Measurements from ENCODE around the gene DHRS3.
"Not testable (repeated sequence)": the region's sequence is repeated elsewhere in the genome, so short reads cannot be mapped to it uniquely, and the experiment has no call there.

Gene DHRS3

GRCh38 chr1:12544357-12544756 lies 73.7 kb downstream of the DHRS3 start:
- H3K27me3 ChIP-seq (ENCODE audit: control insufficient read depth, insufficient read depth, low read length): peaks cover 64% of the 10 kb centered on the region
- H3K9me3 ChIP-seq (replicated peaks; ENCODE audit: low read length): no peaks in the 10 kb centered on the region
- H3K4me1 ChIP-seq (ENCODE audit: control insufficient read depth, insufficient read depth, low read length): peaks cover 21% of the 10 kb centered on the region
- no peak overlapping the region for H3K4me2 ChIP-seq (ENCODE audit: low read length)
- no peaks in the 10 kb centered on the region for H3K36me3 ChIP-seq (ENCODE audit: insufficient read depth, low read length)
- no peak overlapping the region for H3K4me3 ChIP-seq (ENCODE audit: low read length)
- no peak overlapping the region for H3K9ac ChIP-seq (ENCODE audit: low read depth, low read length)

- Histone ChIP-seq H3K36me3 (ENCODE audit: insufficient read depth, low read length) (no peaks in the 10 kb centered on the region), H3K9me3 (replicated peaks; ENCODE audit: low read length) (no peaks in the 10 kb centered on the region), H3K4me3 (ENCODE audit: low read length) (no peak overlapping the region), H3K27me3 (ENCODE audit: control insufficient read depth, insufficient read depth, low read length) (peaks cover 64% of the 10 kb centered on the region), H3K4me2 (ENCODE audit: low read length) (no peak overlapping the region), H3K4me1 (ENCODE audit: control insufficient read depth, insufficient read depth, low read length) (peaks cover 15% of the 10 kb centered on the region), H3K9ac (ENCODE audit: low read depth, low read length) (no peak overlapping the region)
Observed at GRCh38 chr1:12543740-12544154, 74.3 kb downstream of the DHRS3 start.

- Histone ChIP-seq H3K4me3 (ENCODE audit: low read length) (no peak overlapping the region), H3K4me1 (ENCODE audit: control insufficient read depth, insufficient read depth, low read length) (peaks cover 12% of the 10 kb centered on the region), H3K9me3 (replicated peaks; ENCODE audit: low read length) (no peaks in the 10 kb centered on the region), H3K4me2 (ENCODE audit: low read length) (no peak overlapping the region), H3K36me3 (ENCODE audit: insufficient read depth, low read length) (no peaks in the 10 kb centered on the region), H3K27me3 (ENCODE audit: control insufficient read depth, insufficient read depth, low read length) (peaks cover 63% of the 10 kb centered on the region), H3K9ac (ENCODE audit: low read depth, low read length) (no peak overlapping the region)
Observed at GRCh38 chr1:12542616-12543592, 75.1 kb downstream of the DHRS3 start.

DNA sequence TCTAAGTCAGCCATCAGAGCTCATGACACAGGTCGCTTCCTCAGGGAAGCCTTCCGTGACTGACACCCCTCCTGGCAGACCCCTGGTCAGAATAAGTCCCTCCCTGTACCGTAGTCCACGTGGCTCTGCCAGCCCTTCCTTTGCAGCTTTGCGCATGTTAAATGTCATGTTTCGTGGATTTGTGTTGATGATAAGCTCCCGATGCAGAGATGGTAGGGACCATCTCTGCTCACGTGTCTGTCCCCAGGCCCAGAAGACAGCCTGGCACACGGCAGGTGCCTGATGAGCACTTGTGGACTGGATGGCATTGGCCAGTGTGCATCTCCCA lies 75.9 kb downstream of the DHRS3 start:
- H3K9ac ChIP-seq (ENCODE audit: low read depth, low read length): no peak overlapping the region
- H3K27me3 ChIP-seq (ENCODE audit: control insufficient read depth, insufficient read depth, low read length): peaks cover 63% of the 10 kb centered on the region
- no peaks in the 10 kb centered on the region for H3K9me3 ChIP-seq (replicated peaks; ENCODE audit: low read length)
- no peak overlapping the region for H3K4me2 ChIP-seq (ENCODE audit: low read length)
- no peak overlapping the region for H3K4me3 ChIP-seq (ENCODE audit: low read length)
- no peaks in the 10 kb centered on the region for H3K36me3 ChIP-seq (ENCODE audit: insufficient read depth, low read length)
- peaks cover 12% of the 10 kb centered on the region for H3K4me1 ChIP-seq (ENCODE audit: control insufficient read depth, insufficient read depth, low read length)

GRCh38 chr1:12541274-12542137 lies 76.5 kb downstream of the DHRS3 start:
- no peak overlapping the region for H3K9ac ChIP-seq (ENCODE audit: low read depth, low read length)
- H3K4me3 ChIP-seq (ENCODE audit: low read length): no peak overlapping the region
- H3K9me3 ChIP-seq (replicated peaks; ENCODE audit: low read length): no peaks in the 10 kb centered on the region
- no peak overlapping the region for H3K4me2 ChIP-seq (ENCODE audit: low read length)
- H3K4me1 ChIP-seq (ENCODE audit: control insufficient read depth, insufficient read depth, low read length): peaks cover 12% of the 10 kb centered on the region
- H3K27me3 ChIP-seq (ENCODE audit: control insufficient read depth, insufficient read depth, low read length): peaks cover 58% of the 10 kb centered on the region
- no peaks in the 10 kb centered on the region for H3K36me3 ChIP-seq (ENCODE audit: insufficient read depth, low read length)

DNA sequence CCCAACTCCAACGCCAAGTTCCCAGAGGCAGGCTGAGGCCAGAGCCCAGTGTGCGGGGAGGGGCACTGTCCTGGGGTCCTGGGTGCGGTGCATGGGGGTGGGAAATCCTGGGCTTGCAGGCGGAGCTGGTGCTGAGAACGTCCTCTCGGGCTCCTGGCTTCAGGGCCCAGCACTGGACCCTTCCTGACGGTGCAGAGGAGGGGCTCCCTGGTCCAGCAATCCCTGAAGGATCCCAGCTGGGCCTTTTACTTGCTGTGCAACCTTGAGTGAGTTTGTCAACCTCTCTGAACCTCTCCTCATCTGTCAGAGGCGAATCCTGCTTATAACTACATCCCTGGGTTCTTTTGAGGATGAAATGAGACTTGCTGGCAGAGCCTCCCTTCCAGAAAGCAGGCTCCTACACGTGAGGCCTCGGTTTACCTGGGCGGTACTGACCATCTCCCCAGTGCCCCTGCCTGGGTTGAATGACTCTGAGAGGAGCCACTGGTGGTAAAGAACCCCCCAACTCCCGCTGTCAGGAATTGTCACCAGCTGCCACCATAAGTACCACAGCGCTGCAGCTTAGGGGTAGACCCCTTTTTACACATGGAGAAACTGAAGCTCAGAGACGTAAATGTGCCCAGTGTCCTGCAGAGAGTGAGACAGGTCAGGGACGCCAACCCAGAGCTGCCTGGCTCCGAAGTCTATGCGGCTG lies 77.3 kb downstream of the DHRS3 start:
- Histone ChIP-seq H3K36me3 (ENCODE audit: insufficient read depth, low read length) (no peaks in the 10 kb centered on the region), H3K9me3 (replicated peaks; ENCODE audit: low read length) (peaks cover 5% of the 10 kb centered on the region), H3K4me1 (ENCODE audit: control insufficient read depth, insufficient read depth, low read length) (peaks cover 12% of the 10 kb centered on the region), H3K27me3 (ENCODE audit: control insufficient read depth, insufficient read depth, low read length) (peaks cover 57% of the 10 kb centered on the region), H3K4me3 (ENCODE audit: low read length) (peak overlapping the region; percentile 45), H3K4me2 (ENCODE audit: low read length) (peak overlapping the region; percentile 72), H3K9ac (ENCODE audit: low read depth, low read length) (peak overlapping the region; percentile 42)

DNA sequence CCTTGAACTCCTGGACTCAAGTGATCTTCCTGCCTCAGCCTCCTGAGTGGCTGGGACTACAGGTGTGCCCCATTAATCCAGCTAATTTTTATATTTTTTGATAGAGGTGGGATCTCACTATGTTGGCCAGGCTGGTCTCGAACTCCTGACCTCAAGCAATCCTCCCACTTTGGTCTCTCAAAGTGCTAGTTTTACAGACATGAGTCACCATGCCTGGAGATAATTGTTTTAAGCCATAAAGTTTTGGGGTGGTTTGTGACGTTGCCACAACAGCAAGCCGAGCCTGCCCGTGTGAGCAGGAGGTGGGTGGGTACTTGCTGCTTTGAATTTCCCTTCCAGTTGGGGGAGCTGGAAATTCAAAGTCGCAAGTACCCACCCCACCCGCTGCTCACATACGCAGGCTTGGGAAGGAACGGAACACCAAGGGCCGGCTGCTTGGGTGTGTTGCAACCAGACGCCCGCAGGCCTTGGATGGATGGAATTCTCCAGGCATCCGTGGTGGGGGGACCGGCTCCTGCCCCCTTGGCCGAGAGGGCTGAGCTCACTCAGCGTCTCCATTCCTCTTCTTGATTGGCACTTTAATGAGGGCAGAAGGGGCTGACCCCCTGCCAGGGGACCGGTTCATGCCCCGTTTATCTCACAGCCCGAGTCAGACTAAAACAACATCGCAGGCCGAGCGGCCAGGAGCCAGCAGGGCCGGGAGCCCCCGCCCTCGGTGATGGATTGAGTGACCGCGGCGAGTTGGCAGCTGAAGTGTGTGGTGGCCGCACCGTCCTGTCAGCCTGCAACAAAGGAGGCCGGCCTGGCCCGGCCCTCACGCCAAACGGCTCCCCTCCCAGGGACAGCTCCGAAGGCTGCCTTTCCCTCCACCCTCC lies 78.1 kb downstream of the DHRS3 start:
- peaks cover 12% of the 10 kb centered on the region for H3K4me1 ChIP-seq (ENCODE audit: control insufficient read depth, insufficient read depth, low read length)
- no peaks in the 10 kb centered on the region for H3K36me3 ChIP-seq (ENCODE audit: insufficient read depth, low read length)
- peaks cover 54% of the 10 kb centered on the region for H3K27me3 ChIP-seq (ENCODE audit: control insufficient read depth, insufficient read depth, low read length)
- peaks cover 5% of the 10 kb centered on the region for H3K9me3 ChIP-seq (replicated peaks; ENCODE audit: low read length)
- peak overlapping the region; percentile 42 for H3K9ac ChIP-seq (ENCODE audit: low read depth, low read length)
- H3K4me3 ChIP-seq (ENCODE audit: low read length): peak overlapping the region; percentile 45
- H3K4me2 ChIP-seq (ENCODE audit: low read length): peak overlapping the region; percentile 72

GRCh38 chr1:12539320-12539704 lies 78.7 kb downstream of the DHRS3 start:
- no peaks in the 10 kb centered on the region for H3K36me3 ChIP-seq (ENCODE audit: insufficient read depth, low read length)
- peaks cover 5% of the 10 kb centered on the region for H3K9me3 ChIP-seq (replicated peaks; ENCODE audit: low read length)
- no peak overlapping the region for H3K4me2 ChIP-seq (ENCODE audit: low read length)
- peaks cover 12% of the 10 kb centered on the region for H3K4me1 ChIP-seq (ENCODE audit: control insufficient read depth, insufficient read depth, low read length)
- no peak overlapping the region for H3K9ac ChIP-seq (ENCODE audit: low read depth, low read length)
- H3K27me3 ChIP-seq (ENCODE audit: control insufficient read depth, insufficient read depth, low read length): peaks cover 48% of the 10 kb centered on the region
- no peak overlapping the region for H3K4me3 ChIP-seq (ENCODE audit: low read length)

- H3K4me3 ChIP-seq (ENCODE audit: low read length); H3K4me2 ChIP-seq (ENCODE audit: low read length); H3K36me3 ChIP-seq (ENCODE audit: insufficient read depth, low read length); H3K9ac ChIP-seq (ENCODE audit: low read depth, low read length); H3K9me3 ChIP-seq (replicated peaks; ENCODE audit: low read length): not testable (repeated sequence)
- H3K4me1 ChIP-seq (ENCODE audit: control insufficient read depth, insufficient read depth, low read length): peaks cover 12% of the 10 kb centered on the region
- H3K27me3 ChIP-seq (ENCODE audit: control insufficient read depth, insufficient read depth, low read length): peaks cover 41% of the 10 kb centered on the region
Observed at GRCh38 chr1:12538536-12538935, 79.5 kb downstream of the DHRS3 start.

DNA sequence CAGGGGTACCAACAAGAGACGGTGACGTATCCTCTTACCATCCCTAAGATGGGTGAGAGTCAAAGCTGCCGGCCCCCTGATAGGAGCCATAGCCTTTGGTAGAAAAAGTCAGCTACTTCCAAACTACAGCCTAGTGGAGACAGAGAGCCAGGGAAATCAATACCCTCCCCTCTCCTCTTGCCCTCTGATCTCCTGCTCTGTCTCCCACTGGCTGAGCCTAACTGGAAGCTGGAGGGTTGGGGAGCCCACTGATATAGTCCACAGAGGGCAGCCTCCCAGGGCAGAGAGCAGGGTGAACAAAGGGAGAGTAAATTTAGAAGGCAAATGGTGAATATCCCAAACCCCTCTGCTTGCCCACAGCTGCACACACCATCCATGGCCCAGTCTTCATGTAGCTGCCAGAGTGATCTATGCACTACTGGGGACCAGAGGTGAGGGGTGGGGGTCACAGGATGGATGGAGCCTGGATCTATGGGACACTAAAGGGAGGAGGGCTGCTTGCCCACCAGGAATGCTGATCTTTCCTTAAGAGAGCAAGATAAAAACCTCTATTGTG lies 80.0 kb downstream of the DHRS3 start:
- H3K4me1 ChIP-seq (ENCODE audit: control insufficient read depth, insufficient read depth, low read length): peaks cover 12% of the 10 kb centered on the region
- H3K4me2 ChIP-seq (ENCODE audit: low read length): no peak overlapping the region
- H3K4me3 ChIP-seq (ENCODE audit: low read length): no peak overlapping the region
- no peak overlapping the region for H3K9ac ChIP-seq (ENCODE audit: low read depth, low read length)
- no peaks in the 10 kb centered on the region for H3K36me3 ChIP-seq (ENCODE audit: insufficient read depth, low read length)
- H3K9me3 ChIP-seq (replicated peaks; ENCODE audit: low read length): peaks cover 5% of the 10 kb centered on the region
- H3K27me3 ChIP-seq (ENCODE audit: control insufficient read depth, insufficient read depth, low read length): peaks cover 38% of the 10 kb centered on the region

Data from skeletal muscle satellite cell (primary cell).